OCI-LY7 (cell line): ENCODE measurements around the gene FGF1. TPM values are rescaled to one million over a fixed set of nuclear protein-coding genes. Genes with fewer than 3 reads are reported as not detected.

ENCODE experiments used
- BruUV-seq: library from RNA; stranded (reverse); fragments of 400-500 nt; replicated peaks from 2 replicates; lab custom pipeline; 2021; lab: Mats Ljungman, UMichigan
- CTCF ChIA-PET: fragments of 300-600 bp; sonication (Branson Sonifier 250); formaldehyde crosslinking; loops from one replicate; lab custom pipeline; 2022; ENCODE audit warnings: antibody characterized with exemption; ENCODE audit not compliant: unreplicated experiment; lab: Charles Lee
- POLR2A ChIA-PET: fragments of 300-600 bp; sonication (Branson Sonifier 250); formaldehyde crosslinking; loops from one replicate; lab custom pipeline; 2022; ENCODE audit warnings: antibody characterized with exemption; lab: Charles Lee
- DNase-seq: peaks from one replicate; pipeline ENCODE4 v3.0.0-alpha.2; 2015; ENCODE audit warnings: low spot score
- H2AFZ ChIP-seq: fragments of 200-600 bp; sonication (generic), shearing (Covaris generic); 2 replicates; pipeline ENCODE4 v1.6.1; 2014; ENCODE audit warnings: mild to moderate bottlenecking, antibody characterized with exemption, low read length, moderate library complexity
- H3K27ac ChIP-seq: fragments of 200-600 bp; sonication (generic); 2 replicates; pipeline ENCODE4 v1.5.1; 2014; ENCODE audit warnings: mixed run types, low read depth, mild to moderate bottlenecking, moderate library complexity, low read length, inconsistent platforms; ENCODE audit not compliant: poor library complexity, severe bottlenecking
- H3K36me3 ChIP-seq: fragments of 200-600 bp; sonication (generic); 2 replicates; pipeline ENCODE4 v1.6.1; 2014; ENCODE audit warnings: mild to moderate bottlenecking, antibody characterized with exemption, low read length, moderate library complexity, mixed read lengths; ENCODE audit not compliant: insufficient read depth
- H3K4me1 ChIP-seq: fragments of 200-600 bp; sonication (generic); 2 replicates; pipeline ENCODE4 v1.5.1; 2014; ENCODE audit warnings: mild to moderate bottlenecking, low read length; ENCODE audit not compliant: insufficient read depth, poor library complexity, severe bottlenecking
- H3K4me2 ChIP-seq: fragments of 200-600 bp; sonication (generic); 2 replicates; pipeline ENCODE4 v1.6.1; 2014; ENCODE audit warnings: mild to moderate bottlenecking, low read length
- H3K4me3 ChIP-seq: fragments of 200-600 bp; sonication (generic); 2 replicates; pipeline ENCODE4 v1.5.1; 2014; ENCODE audit warnings: mild to moderate bottlenecking, low read depth, low read length; ENCODE audit not compliant: poor library complexity, severe bottlenecking
- H3K79me2 ChIP-seq: fragments of 200-600 bp; sonication (generic); 2 replicates; pipeline ENCODE4 v1.6.1; 2016; ENCODE audit warnings: low read depth, mild to moderate bottlenecking, low read length, moderate library complexity, mixed read lengths; ENCODE audit not compliant: insufficient read depth
- H3K9me2 ChIP-seq: fragments of 200-600 bp; sonication (generic); 2 replicates; pipeline ENCODE4 v1.6.1; 2016; ENCODE audit warnings: mild to moderate bottlenecking, low read length, mixed read lengths; ENCODE audit not compliant: insufficient read depth
- H3K9me3 ChIP-seq: fragments of 200-600 bp; sonication (generic); 2 replicates; pipeline ENCODE4 v1.6.1; 2014; ENCODE audit warnings: mild to moderate bottlenecking, mixed run types, low read length, mixed read lengths
- H4K20me1 ChIP-seq: fragments of 200-600 bp; sonication (generic); 2 replicates; pipeline ENCODE4 v1.6.1; 2014; ENCODE audit warnings: mild to moderate bottlenecking, antibody characterized with exemption, low read length, moderate library complexity, mixed read lengths; ENCODE audit not compliant: insufficient read depth
- EZH2phosphoT487 ChIP-seq: fragments of 200-600 bp; sonication (generic); IDR thresholded peaks from 2 replicates; pipeline ENCODE4 v1.6.1; 2018; ENCODE audit warnings: low read depth, borderline replicate concordance, mild to moderate bottlenecking, mixed run types, antibody characterized with exemption, low read length, moderate library complexity, mixed read lengths
- intact Hi-C: fragments of 100-400 bp; cut with micrococcal nuclease; formaldehyde crosslinking; loops from one replicate; pipeline ENCODE4 v1.10.0; 2022; ENCODE audit not compliant: unreplicated experiment
- total RNA-seq, 2 experiments: library from RNA; depleted of rRNA in 1 of 2; stranded (reverse); fragments of >200 nt in 1 of 2; shearing (Covaris generic) in 1 of 2; gene quantifications; 2 replicates each; pipeline ENCODE4 v1.2.3, GENCODE V29; 2014 to 2022
- TF ChIP-seq, protein P1 (sequence below): fragments of 200-600 bp; sonication (generic); conservative IDR thresholded peaks from 2 replicates; pipeline ENCODE4 v1.5.1; 2014; ENCODE audit warnings: mild to moderate bottlenecking, antibody characterized with exemption, low read length, moderate library complexity, mixed read lengths

FGF1 gene
- total RNA-seq, 2 experiments from 2014 or later = not detected

DNA sequence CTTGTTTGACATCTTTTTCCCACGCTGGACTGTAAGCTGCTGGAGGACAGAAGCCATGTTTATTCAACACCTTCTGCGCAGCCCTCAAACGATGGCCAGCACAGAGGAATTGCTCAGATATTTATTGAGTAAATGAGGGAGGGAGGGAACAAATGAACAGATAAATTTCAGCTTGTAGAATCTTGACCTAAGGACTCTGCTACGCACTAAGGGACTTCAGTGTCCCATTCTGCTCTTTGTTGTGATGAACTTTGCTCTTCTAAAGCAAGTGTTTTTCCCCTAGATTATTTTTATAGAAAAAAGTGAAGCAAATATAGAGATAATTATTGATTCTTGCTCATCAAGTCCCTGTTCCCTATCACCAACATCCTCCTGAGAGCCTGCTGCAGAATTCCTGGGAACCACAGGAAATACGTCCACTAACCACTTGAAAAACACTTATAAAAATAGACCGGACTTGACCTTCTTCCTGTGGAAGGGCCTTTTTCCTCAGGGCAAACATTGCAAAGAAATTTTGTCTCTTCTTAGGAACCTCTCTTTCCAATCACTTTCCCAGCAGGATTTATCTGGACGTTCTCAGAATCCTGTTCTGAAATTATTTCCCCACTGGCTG lies 54.9 kb downstream of the FGF1 start:
- no peak overlapping the region for H3K4me3 ChIP-seq
- no peak overlapping the region for H2AFZ ChIP-seq
- no peaks in the 10 kb centered on the region for H3K79me2 ChIP-seq
- H3K9me3 ChIP-seq = no peaks in the 10 kb centered on the region
- DNase-seq = no peak
- TF ChIP-seq EZH2phosphoT487 = no peak
- TF ChIP-seq, protein P1, sequence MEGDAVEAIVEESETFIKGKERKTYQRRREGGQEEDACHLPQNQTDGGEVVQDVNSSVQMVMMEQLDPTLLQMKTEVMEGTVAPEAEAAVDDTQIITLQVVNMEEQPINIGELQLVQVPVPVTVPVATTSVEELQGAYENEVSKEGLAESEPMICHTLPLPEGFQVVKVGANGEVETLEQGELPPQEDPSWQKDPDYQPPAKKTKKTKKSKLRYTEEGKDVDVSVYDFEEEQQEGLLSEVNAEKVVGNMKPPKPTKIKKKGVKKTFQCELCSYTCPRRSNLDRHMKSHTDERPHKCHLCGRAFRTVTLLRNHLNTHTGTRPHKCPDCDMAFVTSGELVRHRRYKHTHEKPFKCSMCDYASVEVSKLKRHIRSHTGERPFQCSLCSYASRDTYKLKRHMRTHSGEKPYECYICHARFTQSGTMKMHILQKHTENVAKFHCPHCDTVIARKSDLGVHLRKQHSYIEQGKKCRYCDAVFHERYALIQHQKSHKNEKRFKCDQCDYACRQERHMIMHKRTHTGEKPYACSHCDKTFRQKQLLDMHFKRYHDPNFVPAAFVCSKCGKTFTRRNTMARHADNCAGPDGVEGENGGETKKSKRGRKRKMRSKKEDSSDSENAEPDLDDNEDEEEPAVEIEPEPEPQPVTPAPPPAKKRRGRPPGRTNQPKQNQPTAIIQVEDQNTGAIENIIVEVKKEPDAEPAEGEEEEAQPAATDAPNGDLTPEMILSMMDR = no peak
- no TSS peak for BruUV-seq
- CTCF ChIA-PET = no interaction called here
- no peaks in the 10 kb centered on the region for H4K20me1 ChIP-seq
- H3K9me2 ChIP-seq = no peaks in the 10 kb centered on the region
- intact Hi-C loops = no loop called here
- no peak overlapping the region for H3K4me2 ChIP-seq
- H3K36me3 ChIP-seq = no peaks in the 10 kb centered on the region
- POLR2A ChIA-PET = interaction anchor here (0.6 kb wide), 1 partner anchor 159 kb away, joined by 3 read pairs; no protein-coding TSS in a partner anchor
- H3K4me1 ChIP-seq = no peaks in the 10 kb centered on the region
- H3K27ac ChIP-seq = no peak overlapping the region

DNA sequence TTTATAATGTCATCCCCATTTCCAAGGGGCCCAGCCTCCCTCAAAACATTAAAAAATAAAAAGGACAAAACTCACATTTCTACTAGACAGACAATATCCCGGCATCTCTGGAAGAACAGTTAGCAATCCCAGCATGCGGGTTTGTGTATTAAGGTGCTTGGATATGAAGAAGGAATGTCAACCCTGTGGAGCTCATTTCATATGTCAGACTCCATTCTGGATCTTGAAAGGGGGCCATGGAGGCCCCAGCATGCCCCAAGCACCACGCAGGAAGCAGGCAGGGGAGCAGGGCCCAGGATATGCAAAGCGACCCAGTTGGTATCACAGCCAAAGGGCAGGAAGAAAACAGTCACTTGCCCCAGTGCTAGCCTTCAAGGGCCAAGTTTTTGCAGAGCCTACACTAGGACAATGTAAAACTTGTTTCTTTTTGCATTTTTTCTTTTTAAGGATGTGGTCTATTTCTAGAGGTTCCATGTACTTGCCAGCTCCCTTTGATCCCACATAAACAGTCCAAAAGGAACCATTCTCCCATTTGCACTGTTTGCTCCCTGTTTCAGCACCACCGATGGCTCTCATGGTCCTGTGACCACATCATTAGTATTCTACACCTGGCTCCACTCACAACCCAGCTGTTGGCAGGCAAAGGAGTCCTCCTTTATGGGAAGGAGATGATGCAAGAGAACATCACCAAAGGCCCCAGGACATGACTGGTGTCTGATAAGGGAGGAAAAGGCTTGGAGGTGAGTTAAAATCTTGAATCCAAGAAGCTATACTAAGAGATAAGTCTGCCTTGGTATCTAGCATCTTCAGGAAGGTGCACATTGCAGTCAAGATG lies 58.3 kb downstream of the FGF1 start:
- H3K4me3 ChIP-seq = no peak overlapping the region
- H3K9me3 ChIP-seq = no peaks in the 10 kb centered on the region
- H4K20me1 ChIP-seq = no peaks in the 10 kb centered on the region
- intact Hi-C loops = no loop called here
- H2AFZ ChIP-seq = no peak overlapping the region
- H3K9me2 ChIP-seq = no peaks in the 10 kb centered on the region
- no TSS peak for BruUV-seq
- no peak overlapping the region for H3K27ac ChIP-seq
- H3K4me1 ChIP-seq = no peaks in the 10 kb centered on the region
- no peak overlapping the region for H3K4me2 ChIP-seq
- no peaks in the 10 kb centered on the region for H3K36me3 ChIP-seq
- no peak for DNase-seq
- TF ChIP-seq, protein P1 = no peak
- ChIA-PET POLR2A (interaction anchor here (0.6 kb wide), 1 partner anchor 325 kb away, joined by 3 read pairs; no protein-coding TSS in a partner anchor), CTCF (no interaction called here)
- no peaks in the 10 kb centered on the region for H3K79me2 ChIP-seq

DNA sequence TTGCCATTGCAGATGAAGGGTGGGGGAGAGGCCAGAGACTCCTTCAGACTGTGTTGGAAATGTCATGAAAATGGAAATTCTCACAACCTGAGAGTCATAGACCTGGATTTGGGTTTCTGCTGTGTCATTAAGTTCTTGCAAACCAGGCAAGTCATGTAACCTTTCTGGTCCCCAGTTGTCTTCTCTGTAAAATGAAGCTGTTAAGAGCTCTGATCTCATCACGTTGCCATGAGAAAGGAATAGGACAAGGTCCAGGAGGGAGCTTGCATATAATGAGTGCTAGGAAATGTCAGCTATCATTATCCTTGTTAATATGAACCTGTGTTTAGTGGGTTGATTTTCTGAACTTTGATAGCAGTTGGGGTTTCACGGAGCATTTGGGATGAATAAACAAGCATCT lies 59.1 kb downstream of the FGF1 start:
- Histone ChIP-seq H3K79me2 (no peaks in the 10 kb centered on the region), H3K9me3 (no peaks in the 10 kb centered on the region), H3K4me1 (no peaks in the 10 kb centered on the region), H3K9me2 (no peaks in the 10 kb centered on the region), H4K20me1 (no peaks in the 10 kb centered on the region), H3K27ac (no peak overlapping the region), H3K4me2 (no peak overlapping the region), H3K36me3 (no peaks in the 10 kb centered on the region), H2AFZ (no peak overlapping the region), H3K4me3 (no peak overlapping the region)
- CTCF ChIA-PET = no interaction called here
- intact Hi-C loops = no loop called here
- BruUV-seq = no TSS peak
- POLR2A ChIA-PET = no interaction called here
- TF ChIP-seq, protein P1 = no peak
- no peak for TF ChIP-seq EZH2phosphoT487
- no peak for DNase-seq
